Right lobe of liver (tissue), 6 donors: ENCODE data around the gene MS4A13. TPM values are rescaled to one million over a fixed set of nuclear protein-coding genes. Genes with fewer than 3 reads are reported as not detected.

Experiments used
- ATAC-seq, 4 donors: fragments of 200-7000 bp; cut with Tn5 transposase; one replicate each; pipeline ENCODE4 v1.9.1; 2020; ENCODE audit warnings: mild to moderate bottlenecking in 4 of 4, moderate library complexity in 4 of 4
- DNase-seq, 3 donors: peaks; one replicate each; pipeline ENCODE4 v3.0.0-alpha.2; 2020
- H3K27ac ChIP-seq, 3 donors: fragments of 200-600 bp; one replicate each; pipeline ENCODE4 v1.8.0; 2022
- H3K27me3 ChIP-seq, 2 donors: fragments of 200-600 bp; one replicate each; pipeline ENCODE4 v1.8.0; 2022
- H3K36me3 ChIP-seq, 4 donors: fragments of 200-600 bp; sonication (generic) in 1 of 4; one replicate each; pipeline versions ENCODE4 v1.5.1 to v1.8.0; 2017 to 2022; ENCODE audit warnings: control low read depth in 1 of 4
- H3K4me1 ChIP-seq, 4 donors: fragments of 200-600 bp; sonication (generic) in 1 of 4; one replicate each; pipeline versions ENCODE4 v1.5.1 to v1.8.0; 2017 to 2022; ENCODE audit warnings: control low read depth in 1 of 4
- H3K4me3 ChIP-seq, 3 donors: fragments of 200-600 bp; one replicate each; pipeline ENCODE4 v1.8.0; 2022
- H3K9me3 ChIP-seq, 4 donors: fragments of 200-600 bp; sonication (generic) in 1 of 4; one replicate each; pipeline versions ENCODE4 v1.5.1 to v1.8.0; 2017 to 2022; ENCODE audit warnings: control low read depth in 1 of 4
- POLR2A ChIP-seq: fragments of 450-650 bp; IDR thresholded peaks from one replicate; pipeline ENCODE4 v1.6.1; 2017; ENCODE audit warnings: antibody characterized with exemption, mild to moderate bottlenecking
- WGBS: methylation state at CpG from one replicate; pipeline ENCODE4 v1.1.6; 2018; ENCODE audit warnings: low coverage, low lambda C conversion rate; ENCODE audit not compliant: insufficient coverage; ENCODE audit errors: missing lambda C conversion rate; 5-methylcytosine and 5-hydroxymethylcytosine counted together
- intact Hi-C, 2 donors: fragments of 100-400 bp; cut with DNase I; formaldehyde crosslinking; loops; one replicate each; pipeline versions ENCODE4 v1.11.2 to v1.14.1; 2022
- total RNA-seq, 6 experiments: library from RNA; depleted of rRNA in 2 of 6; stranded (reverse); fragments of >200 nt in 2 of 6; fragmentation: NEBNext Ultra II Directional in 3 of 6; extraction: Animal tissue kit (Norgen Biotek cat#: 25700) in 3 of 6; gene quantifications; one replicate each; pipeline versions ENCODE4 v1.1.0 to v1.2.4, GENCODE V29; 2016 to 2023
- TF ChIP-seq, protein P1 (sequence below), 4 donors: fragments of 200-600 bp in 3 of 4; fragments of 450-650 bp in 1 of 4; IDR thresholded peaks; one replicate each; pipeline versions ENCODE4 v1.5.1 to v1.8.0; 2016 to 2022; ENCODE audit warnings: antibody characterized with exemption in 4 of 4, mild to moderate bottlenecking in 2 of 4
- donor health status: DM: no; HTN: yes; CAD: no.
- donor health status: DM: no; HTN: no; CAD: no.
- donor health status: DM: no; HTN: no; CAD: no.
- donor health status: DM: no; HTN: yes; CAD: no.
- donor health status: DM: no; HTN: yes; CAD: no.

Gene MS4A13
- total RNA-seq, 6 experiments from 2014 or later: not detected

DNA sequence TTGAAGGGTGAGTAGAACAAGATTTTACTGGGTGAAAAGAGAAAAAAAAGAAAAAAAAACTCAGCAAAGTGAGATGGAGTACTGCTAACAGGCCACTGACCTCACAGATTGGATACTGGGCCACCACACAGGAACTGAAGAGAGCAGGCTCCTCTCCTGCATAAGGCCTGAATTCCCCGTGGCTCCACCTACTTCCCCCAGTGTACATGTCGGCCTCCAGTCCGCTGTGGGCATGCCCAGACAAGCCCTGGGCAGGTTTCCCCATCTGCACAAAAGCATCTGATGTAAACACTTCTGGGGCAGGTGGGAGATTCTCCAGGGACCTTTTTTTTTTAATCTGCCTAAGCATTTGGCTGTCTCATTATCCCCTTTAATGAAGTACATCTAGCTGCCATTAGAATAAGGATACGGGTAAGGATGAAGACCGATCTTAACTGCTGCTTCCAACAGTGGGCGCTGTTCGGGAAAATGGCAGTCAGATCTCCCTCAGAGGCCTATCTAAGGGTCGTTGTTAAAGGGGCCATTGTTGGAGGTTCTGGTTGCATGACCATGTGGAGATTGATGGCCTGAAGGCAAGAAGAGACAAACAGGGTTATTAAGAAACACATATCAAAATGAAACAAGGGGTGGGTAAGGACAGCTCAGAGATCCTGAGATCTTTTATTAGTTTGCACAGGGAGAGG, 48.5 kb downstream of the MS4A13 start:
- intact Hi-C loops: no loop called here
- DNase-seq: no peak
- ATAC-seq: no peak
- 36% methylated on average over 4 of the region's 8 CpGs for WGBS
- H3K4me1 ChIP-seq: no peaks in the 10 kb centered on the region
- no peaks in the 10 kb centered on the region for H3K36me3 ChIP-seq
- H3K27ac ChIP-seq: no peak overlapping the region
- H3K4me3 ChIP-seq: no peak overlapping the region
- no peaks in the 10 kb centered on the region for H3K9me3 ChIP-seq
- TF ChIP-seq, protein P1, sequence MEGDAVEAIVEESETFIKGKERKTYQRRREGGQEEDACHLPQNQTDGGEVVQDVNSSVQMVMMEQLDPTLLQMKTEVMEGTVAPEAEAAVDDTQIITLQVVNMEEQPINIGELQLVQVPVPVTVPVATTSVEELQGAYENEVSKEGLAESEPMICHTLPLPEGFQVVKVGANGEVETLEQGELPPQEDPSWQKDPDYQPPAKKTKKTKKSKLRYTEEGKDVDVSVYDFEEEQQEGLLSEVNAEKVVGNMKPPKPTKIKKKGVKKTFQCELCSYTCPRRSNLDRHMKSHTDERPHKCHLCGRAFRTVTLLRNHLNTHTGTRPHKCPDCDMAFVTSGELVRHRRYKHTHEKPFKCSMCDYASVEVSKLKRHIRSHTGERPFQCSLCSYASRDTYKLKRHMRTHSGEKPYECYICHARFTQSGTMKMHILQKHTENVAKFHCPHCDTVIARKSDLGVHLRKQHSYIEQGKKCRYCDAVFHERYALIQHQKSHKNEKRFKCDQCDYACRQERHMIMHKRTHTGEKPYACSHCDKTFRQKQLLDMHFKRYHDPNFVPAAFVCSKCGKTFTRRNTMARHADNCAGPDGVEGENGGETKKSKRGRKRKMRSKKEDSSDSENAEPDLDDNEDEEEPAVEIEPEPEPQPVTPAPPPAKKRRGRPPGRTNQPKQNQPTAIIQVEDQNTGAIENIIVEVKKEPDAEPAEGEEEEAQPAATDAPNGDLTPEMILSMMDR (IDR thresholded peaks at IDR 0.05): no peak
- TF ChIP-seq POLR2A: no peak
- no peaks in the 10 kb centered on the region for H3K27me3 ChIP-seq

DNA sequence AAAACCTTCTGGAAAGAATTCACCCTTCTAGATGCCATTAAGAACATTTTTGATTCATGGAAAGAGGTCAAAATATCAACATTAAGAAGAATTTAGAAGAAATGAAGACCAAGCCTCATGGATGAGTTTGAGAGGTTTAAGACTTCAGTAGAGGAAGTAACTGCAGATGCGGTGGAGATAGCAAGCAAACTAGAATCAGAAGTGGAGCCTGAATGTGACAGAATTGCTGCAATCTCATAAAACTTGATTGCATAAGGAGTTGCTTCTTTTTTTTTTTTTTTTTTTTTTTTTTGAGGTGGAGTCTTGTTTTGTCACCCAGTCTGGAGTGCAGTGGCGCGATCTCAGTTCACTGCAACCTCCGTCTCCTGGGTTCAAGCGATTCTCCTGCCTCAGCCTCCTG, 51.6 kb downstream of the MS4A13 start:
- H3K27me3 ChIP-seq: no peaks in the 10 kb centered on the region
- TF ChIP-seq, protein P1 (IDR thresholded peaks at IDR 0.05): no peak
- no peak for TF ChIP-seq POLR2A
- H3K27ac ChIP-seq: no peak overlapping the region
- WGBS: 65% methylated on average over 2 of the region's 5 CpGs
- no peak overlapping the region for H3K4me3 ChIP-seq
- no peaks in the 10 kb centered on the region for H3K9me3 ChIP-seq
- no peaks in the 10 kb centered on the region for H3K4me1 ChIP-seq
- intact Hi-C loops: no loop called here
- DNase-seq (no peak), ATAC-seq (no peak)
- H3K36me3 ChIP-seq: no peaks in the 10 kb centered on the region

DNA sequence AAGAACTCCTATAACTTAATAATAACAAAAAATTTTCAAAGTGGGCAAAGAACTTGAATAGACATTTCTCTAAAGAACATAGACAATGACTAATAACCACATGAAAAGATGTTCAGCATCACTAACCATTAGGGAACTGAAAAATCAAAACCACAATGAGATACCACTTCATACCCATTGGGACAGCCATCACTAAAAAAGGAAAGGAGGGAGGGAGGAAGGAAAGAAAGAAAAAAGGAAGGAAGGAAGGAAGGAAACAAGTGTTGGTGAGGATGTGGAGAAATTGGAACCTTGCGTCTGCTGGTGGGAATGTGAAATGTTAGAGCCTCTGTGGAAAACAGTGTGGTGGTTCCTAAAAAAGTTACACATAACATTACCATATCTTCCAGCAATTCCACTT, 55.8 kb downstream of the MS4A13 start:
- Histone ChIP-seq H3K27me3 (no peaks in the 10 kb centered on the region), H3K4me3 (no peak overlapping the region), H3K27ac (no peak overlapping the region), H3K4me1 (no peaks in the 10 kb centered on the region), H3K9me3 (no peaks in the 10 kb centered on the region), H3K36me3 (no peaks in the 10 kb centered on the region)
- 38% methylated on average over 1 of the region's 1 CpG for WGBS
- intact Hi-C loops: no loop called here
- no peak for TF ChIP-seq POLR2A
- TF ChIP-seq, protein P1 (IDR thresholded peaks at IDR 0.05): no peak
- ATAC-seq: no peak
- DNase-seq: no peak

DNA sequence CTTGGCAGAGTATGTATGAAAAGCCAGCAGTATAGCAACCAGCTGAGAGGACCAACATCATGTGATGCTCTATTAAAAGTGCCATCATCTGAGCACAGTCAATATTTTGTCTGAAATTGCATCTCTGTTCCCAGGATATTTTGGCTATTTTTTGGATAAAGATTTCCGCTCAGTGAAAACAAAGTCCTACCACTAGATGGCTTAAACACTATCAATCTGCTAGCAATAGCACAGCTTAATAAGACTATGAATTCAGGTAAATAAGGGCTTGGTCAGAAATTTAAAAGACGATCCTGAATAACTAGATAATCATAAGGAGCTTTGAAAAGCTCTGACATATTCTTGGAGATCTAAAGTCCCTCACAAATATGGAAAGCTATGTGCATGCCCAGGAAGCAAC, 74.4 kb downstream of the MS4A13 start:
- intact Hi-C loops: no loop called here
- ATAC-seq (no peak), DNase-seq (no peak)
- H3K4me3 ChIP-seq: no peak overlapping the region
- TF ChIP-seq POLR2A: no peak
- TF ChIP-seq, protein P1 (IDR thresholded peaks at IDR 0.05): peak; percentile 13 to 28 (median 24)
- no peak overlapping the region for H3K27ac ChIP-seq
- no peaks in the 10 kb centered on the region for H3K36me3 ChIP-seq
- WGBS: 49% methylated on average over 2 of the region's 2 CpGs
- no peaks in the 10 kb centered on the region for H3K4me1 ChIP-seq
- no peaks in the 10 kb centered on the region for H3K9me3 ChIP-seq
- no peaks in the 10 kb centered on the region for H3K27me3 ChIP-seq

Other genes with a start within 250 kb of the MS4A13 start
- gene MS4A4A, start 234.7 kb upstream of the MS4A13 start, total RNA-seq: 10 to 100 TPM in 1 of 6 experiments, 1 to 10 TPM in 5; 5.2 to 13.0 (median 9.0) TPM
- not detected for gene MS4A6E, start 188.1 kb upstream of the MS4A13 start, total RNA-seq
- 10 to 100 TPM; 10.9 to 47.8 (median 21.7) TPM for gene MS4A7, start 136.9 kb upstream of the MS4A13 start, total RNA-seq
- gene MS4A14, start 118.9 kb upstream of the MS4A13 start, total RNA-seq: under 1 TPM; 0.53 to 0.98 (median 0.88) TPM
- gene MS4A5, start 85.8 kb upstream of the MS4A13 start, total RNA-seq: not detected
- gene MS4A1, start 59.5 kb upstream of the MS4A13 start, total RNA-seq: under 1 TPM in 5 of 6 experiments, not detected in 1; 0.12 to 0.78 (median 0.26) TPM
- not detected for gene MS4A12, start 22.6 kb upstream of the MS4A13 start, total RNA-seq
- gene MS4A8, start 184.2 kb downstream of the MS4A13 start, total RNA-seq: under 1 TPM in 1 of 6 experiments, not detected in 5; 0.62 TPM
- not detected for gene MS4A18, start 209.3 kb downstream of the MS4A13 start, total RNA-seq
- gene MS4A15, start 241.5 kb downstream of the MS4A13 start, total RNA-seq: not detected